Germinal center (tissue), 1 donor: Measurements from ENCODE around the gene CS.

Source experiments
- DNase-seq: peaks from one replicate; pipeline ENCODE4 v3.0.0; 2012; ENCODE audit warnings: mixed read lengths, low spot score

Gene CS

GRCh38 chr12:56247923-56248322 is 52.2 kb downstream of the CS start:
- DNase-seq: no peak

- DNase-seq: no peak
These were observed 55.6 kb downstream of the CS start for GRCh38 chr12:56244494-56244893.

GRCh38 chr12:56243731-56244181 is 56.4 kb downstream of the CS start:
- DNase-seq: no peak

- no peak for DNase-seq
These were observed 57.1 kb downstream of the CS start for GRCh38 chr12:56242986-56243385.

- DNase-seq: no peak
These were observed 58.5 kb downstream of the CS start for GRCh38 chr12:56241424-56242303.

- no peak for DNase-seq
These were observed 62.6 kb downstream of the CS start for GRCh38 chr12:56237552-56237951.

GRCh38 chr12:56236985-56237384 is 63.1 kb downstream of the CS start:
- no peak for DNase-seq

- no peak for DNase-seq
These were observed 64.0 kb downstream of the CS start for GRCh38 chr12:56236091-56236490.

- DNase-seq: no peak
These were observed 65.2 kb downstream of the CS start for GRCh38 chr12:56234746-56235436.

- no peak for DNase-seq
These were observed 68.9 kb downstream of the CS start for GRCh38 chr12:56231184-56231582.

- no peak for DNase-seq
These were observed 69.5 kb downstream of the CS start for GRCh38 chr12:56230432-56231183.

GRCh38 chr12:56229916-56230431 is 70.2 kb downstream of the CS start, which contains the start of gene SLC39A5:
SLC39A5 (plus strand) TSS chr12:56230051; CDS start chr12:56231275, 1,224 bp downstream.
- no peak for DNase-seq

- no peak for DNase-seq
These were observed 71.0 kb downstream of the CS start for GRCh38 chr12:56229082-56229481.

- no peak for DNase-seq
These were observed 75.2 kb downstream of the CS start for GRCh38 chr12:56224954-56225353.

GRCh38 chr12:56224102-56224701 is 75.9 kb downstream of the CS start, which contains the start of gene NABP2:
NABP2 (plus strand) TSS chr12:56224342; CDS start chr12:56224857, 515 bp downstream.
- peak; percentile 100 for DNase-seq

- no peak for DNase-seq
These were observed 76.5 kb downstream of the CS start for GRCh38 chr12:56223571-56224101.

- no peak for DNase-seq
These were observed 77.6 kb downstream of the CS start for GRCh38 chr12:56222531-56222895.

GRCh38 chr12:56221757-56222530 is 78.2 kb downstream of the CS start, which contains the start of gene RNF41:
RNF41 (minus strand) TSS chr12:56221922; CDS start chr12:56214047, 7,875 bp downstream.
- DNase-seq: peak; percentile 97
